GM21717 (cell line): ENCODE results near the gene PITHD1.
"Not testable (repeated sequence)": the region's sequence is repeated elsewhere in the genome, so short reads cannot be mapped to it uniquely, and the experiment has no call there.

Source experiments
- ATAC-seq: cut with Tn5 transposase; IDR thresholded peaks from one replicate; pipeline ENCODE4 v1.9.1; 2021; ENCODE audit warnings: mild to moderate bottlenecking, moderate library complexity; ENCODE audit not compliant: unreplicated experiment

PITHD1 gene

DNA sequence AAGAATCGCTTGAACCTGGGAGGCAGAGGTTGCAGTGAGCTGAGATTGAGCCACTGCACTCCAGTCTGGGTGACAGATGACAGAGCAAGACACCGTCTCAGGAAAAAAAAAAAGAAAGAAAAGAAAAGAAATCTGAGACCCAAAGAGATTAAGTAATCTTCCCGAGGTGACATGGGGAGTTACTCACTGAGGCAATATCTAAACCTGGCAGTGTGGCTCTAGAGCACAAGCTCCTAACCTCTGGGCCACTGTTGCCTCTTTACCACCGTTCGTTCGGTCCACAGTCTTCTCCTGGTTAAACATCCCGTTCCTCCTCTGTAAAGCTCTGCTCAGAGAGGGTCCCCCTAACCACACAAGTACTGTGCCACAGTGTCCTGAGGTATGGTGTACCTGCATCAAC is 45.5 kb downstream of the PITHD1 start:
- ATAC-seq, result no peak

GRCh38 chr1:23824711-23825075 is 46.5 kb downstream of the PITHD1 start:
- no peak for ATAC-seq

- peak; percentile 77 for ATAC-seq
These were observed 47.0 kb downstream of the PITHD1 start, which contains the start of gene HMGCL for GRCh38 chr1:23825076-23825761. TSS of gene HMGCL (minus strand) at chr1:23825429. CDS start at chr1:23825415, 14 bp downstream.

GRCh38 chr1:23825762-23826522 is 47.7 kb downstream of the PITHD1 start:
- ATAC-seq, result peak; percentile 54

DNA sequence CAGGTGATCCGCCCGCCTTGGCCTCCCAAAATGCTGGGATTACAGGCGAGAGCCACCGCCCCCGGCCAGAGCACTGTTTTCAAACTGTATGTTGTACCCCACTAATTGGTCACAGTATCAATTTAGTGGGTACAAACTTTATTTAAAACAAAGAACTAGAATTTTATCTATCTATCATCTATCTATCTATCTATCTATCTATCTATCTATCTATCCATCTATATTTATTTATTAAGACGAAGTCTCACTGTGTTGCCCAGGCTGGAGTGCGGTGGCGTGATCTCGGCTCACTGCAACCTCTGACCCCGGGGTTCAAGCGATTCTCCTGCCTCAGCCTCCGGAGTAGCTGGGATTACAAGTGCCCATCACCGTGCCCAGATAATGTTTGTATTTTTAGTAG is 48.4 kb downstream of the PITHD1 start:
- not testable (repeated sequence) for ATAC-seq

GRCh38 chr1:23827717-23828116 is 49.5 kb downstream of the PITHD1 start:
- ATAC-seq, result no peak

GRCh38 chr1:23834156-23834555 is 55.9 kb downstream of the PITHD1 start:
- ATAC-seq, result not testable (repeated sequence)

- no peak for ATAC-seq
These were observed 57.8 kb downstream of the PITHD1 start for GRCh38 chr1:23836037-23836436.
